Prostate gland (tissue), 2 donors: ENCODE measurements around the gene FRMPD4. TPM values are rescaled to one million over a fixed set of nuclear protein-coding genes. Genes with fewer than 3 reads are reported as not detected.

Source experiments
- DNase-seq: peaks from one replicate; pipeline ENCODE4 v3.0.0-alpha.2; 2019; ENCODE audit warnings: low spot score
- H3K27ac ChIP-seq, 2 donors: fragments of 200-600 bp; sonication (generic); 2 replicates each; pipeline ENCODE4 v1.5.1; 2017 to 2019
- H3K27me3 ChIP-seq: fragments of 200-600 bp; sonication (generic); replicated peaks from 2 replicates; pipeline ENCODE4 v1.5.1; 2019; ENCODE audit not compliant: insufficient read depth
- H3K36me3 ChIP-seq, 2 donors: fragments of 200-600 bp; sonication (generic); 1 replicate in 1 of 2; 2 replicates in 1 of 2; pipeline versions ENCODE4 v1.5.1 to v1.8.1; 2017 to 2019
- H3K4me1 ChIP-seq: fragments of 200-600 bp; sonication (generic); replicated peaks from 2 replicates; pipeline ENCODE4 v1.5.1; 2019
- H3K4me3 ChIP-seq, 2 donors: fragments of 200-600 bp; sonication (generic); 2 replicates each; pipeline ENCODE4 v1.5.1; 2017 to 2019
- H3K9me3 ChIP-seq: fragments of 200-600 bp; sonication (generic); 2 replicates; pipeline ENCODE4 v1.5.1; 2017
- POLR2A ChIP-seq: fragments of 450-650 bp; IDR thresholded peaks from one replicate; pipeline ENCODE4 v1.6.1; 2016; ENCODE audit warnings: antibody characterized with exemption, mild to moderate bottlenecking
- POLR2AphosphoS5 ChIP-seq: sonication (generic); formaldehyde crosslinking; IDR thresholded peaks from one replicate; pipeline ENCODE4 v1.6.1; 2017; ENCODE audit warnings: antibody characterized with exemption
- WGBS: methylation state at CpG from one replicate; pipeline ENCODE4 v1.1.5; 2018; 5-methylcytosine and 5-hydroxymethylcytosine counted together
- intact Hi-C: fragments of 100-400 bp; cut with DNase I; formaldehyde crosslinking; loops from one replicate; pipeline ENCODE4 v1.14.2; 2022
- total RNA-seq, 2 donors: library from RNA; depleted of rRNA; stranded (reverse); fragments of >200 nt; gene quantifications; one replicate each; pipeline ENCODE4 v1.1.0, GENCODE V29; 2016
- TF ChIP-seq, protein P1 (sequence below), 4 experiments: fragments of 200-600 bp in 2 of 4; fragments of 450-650 bp in 2 of 4; sonication (generic) in 2 of 4; IDR thresholded peaks; 1 replicate in 3 of 4; 2 replicates in 1 of 4; pipeline ENCODE4 v1.5.1; 2016 to 2019; ENCODE audit warnings: antibody characterized with exemption in 4 of 4, mild to moderate bottlenecking in 2 of 4, moderate library complexity in 2 of 4

The FRMPD4 gene
- total RNA-seq, 2 donors from 2014 or later = 0.09 to 1.2 TPM

DNA sequence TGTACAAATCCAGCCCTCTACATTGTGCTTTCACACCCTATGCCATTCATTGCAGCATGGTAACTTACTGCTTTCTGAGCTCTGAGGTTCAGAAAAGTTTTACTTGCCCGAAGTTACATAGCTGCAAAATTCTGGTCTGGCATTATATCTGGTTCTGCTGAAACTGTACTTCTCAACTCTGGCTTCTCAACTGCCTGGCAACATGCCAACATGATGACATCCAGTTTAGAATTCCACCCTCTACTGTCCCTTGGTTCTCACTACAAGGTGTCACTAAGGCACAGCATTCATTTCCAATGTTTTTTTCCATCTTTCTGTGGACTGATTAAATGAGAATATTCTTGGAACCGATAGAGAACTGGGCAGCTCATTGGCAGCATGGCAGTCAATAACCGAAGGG is 410.1 kb downstream of the FRMPD4 start:
- H3K27ac ChIP-seq = no peak overlapping the region
- intact Hi-C loops = no loop called here
- no peaks in the 10 kb centered on the region for H3K36me3 ChIP-seq
- DNase-seq = no peak
- H3K27me3 ChIP-seq = no peaks in the 10 kb centered on the region
- WGBS = 91% methylated on average over 3 of the region's 3 CpGs
- H3K9me3 ChIP-seq = no peaks in the 10 kb centered on the region
- no peaks in the 10 kb centered on the region for H3K4me1 ChIP-seq
- no peak overlapping the region for H3K4me3 ChIP-seq
- TF ChIP-seq, protein P1, sequence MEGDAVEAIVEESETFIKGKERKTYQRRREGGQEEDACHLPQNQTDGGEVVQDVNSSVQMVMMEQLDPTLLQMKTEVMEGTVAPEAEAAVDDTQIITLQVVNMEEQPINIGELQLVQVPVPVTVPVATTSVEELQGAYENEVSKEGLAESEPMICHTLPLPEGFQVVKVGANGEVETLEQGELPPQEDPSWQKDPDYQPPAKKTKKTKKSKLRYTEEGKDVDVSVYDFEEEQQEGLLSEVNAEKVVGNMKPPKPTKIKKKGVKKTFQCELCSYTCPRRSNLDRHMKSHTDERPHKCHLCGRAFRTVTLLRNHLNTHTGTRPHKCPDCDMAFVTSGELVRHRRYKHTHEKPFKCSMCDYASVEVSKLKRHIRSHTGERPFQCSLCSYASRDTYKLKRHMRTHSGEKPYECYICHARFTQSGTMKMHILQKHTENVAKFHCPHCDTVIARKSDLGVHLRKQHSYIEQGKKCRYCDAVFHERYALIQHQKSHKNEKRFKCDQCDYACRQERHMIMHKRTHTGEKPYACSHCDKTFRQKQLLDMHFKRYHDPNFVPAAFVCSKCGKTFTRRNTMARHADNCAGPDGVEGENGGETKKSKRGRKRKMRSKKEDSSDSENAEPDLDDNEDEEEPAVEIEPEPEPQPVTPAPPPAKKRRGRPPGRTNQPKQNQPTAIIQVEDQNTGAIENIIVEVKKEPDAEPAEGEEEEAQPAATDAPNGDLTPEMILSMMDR (IDR thresholded peaks at IDR 0.05) = no peak
- TF ChIP-seq POLR2A (no peak), POLR2AphosphoS5 (no peak)

DNA sequence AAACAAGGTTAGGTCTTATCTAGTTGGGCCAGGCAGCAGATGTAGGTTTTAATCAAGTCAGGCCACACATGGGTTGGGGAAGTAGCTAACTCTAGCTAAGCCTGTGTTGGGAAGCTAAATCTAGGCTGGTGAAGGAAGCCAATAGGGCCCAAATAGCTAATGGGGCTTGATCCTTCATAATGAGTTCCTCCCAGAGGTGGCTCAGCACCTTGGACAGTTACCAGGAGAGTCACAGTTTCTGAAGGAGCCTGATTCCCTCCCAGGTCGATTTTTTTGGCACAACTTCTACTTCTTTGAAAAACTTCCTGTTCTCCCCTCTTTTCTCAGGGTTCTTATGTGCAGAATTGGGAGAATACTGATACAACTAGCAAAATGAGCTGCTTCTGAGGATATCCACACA is 410.5 kb downstream of the FRMPD4 start:
- intact Hi-C loops = no loop called here
- no peak overlapping the region for H3K27ac ChIP-seq
- H3K27me3 ChIP-seq = no peaks in the 10 kb centered on the region
- no peak for TF ChIP-seq POLR2AphosphoS5
- TF ChIP-seq, protein P1 (IDR thresholded peaks at IDR 0.05) = no peak
- TF ChIP-seq POLR2A = no peak
- no peaks in the 10 kb centered on the region for H3K4me1 ChIP-seq
- no peaks in the 10 kb centered on the region for H3K36me3 ChIP-seq
- WGBS = 0% methylated on average over 1 of the region's 1 CpG
- no peak overlapping the region for H3K4me3 ChIP-seq
- no peak for DNase-seq
- no peaks in the 10 kb centered on the region for H3K9me3 ChIP-seq

DNA sequence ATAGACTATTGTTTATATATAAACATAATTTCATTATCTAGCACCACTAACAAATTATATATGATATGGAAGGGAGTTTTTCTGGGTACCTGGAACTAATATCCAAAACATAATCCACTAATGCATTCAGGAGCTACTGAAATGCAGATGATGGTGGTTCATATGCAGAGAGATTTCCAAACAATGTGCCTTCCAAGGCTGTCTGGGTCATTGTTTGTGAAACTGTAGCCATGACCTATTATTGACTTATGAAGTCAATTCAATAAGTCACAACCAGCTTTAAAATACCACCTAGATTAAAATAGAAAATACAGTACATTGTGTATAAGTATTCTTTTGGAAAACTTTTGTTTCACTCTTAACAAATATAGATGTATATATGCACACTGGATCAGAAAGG is 415.9 kb downstream of the FRMPD4 start:
- Histone ChIP-seq H3K27me3 (no peaks in the 10 kb centered on the region), H3K36me3 (no peaks in the 10 kb centered on the region), H3K4me1 (no peaks in the 10 kb centered on the region), H3K4me3 (no peak overlapping the region), H3K27ac (no peak overlapping the region), H3K9me3 (no peaks in the 10 kb centered on the region)
- no peak for TF ChIP-seq POLR2AphosphoS5
- TF ChIP-seq POLR2A = no peak
- TF ChIP-seq, protein P1 (IDR thresholded peaks at IDR 0.05) = no peak
- intact Hi-C loops = no loop called here
- DNase-seq = no peak

DNA sequence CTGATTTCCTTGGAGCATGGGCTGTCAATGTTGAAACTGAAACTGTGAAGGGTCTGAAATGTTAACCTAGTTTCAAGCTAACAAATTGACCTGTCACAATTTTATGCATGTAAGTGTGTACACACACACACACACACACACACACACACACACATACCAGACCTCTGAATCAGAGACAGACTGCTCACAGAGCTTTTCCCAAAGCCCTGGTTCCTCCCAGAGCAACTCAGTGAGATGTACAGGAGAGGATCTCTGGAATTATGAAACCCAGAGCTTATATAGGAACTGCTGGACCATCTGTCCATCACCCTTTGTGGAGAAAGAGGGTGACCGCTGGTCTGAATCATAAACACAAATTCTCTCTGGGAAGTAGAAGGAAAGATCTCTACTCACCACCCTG is 424.8 kb downstream of the FRMPD4 start:
- no peaks in the 10 kb centered on the region for H3K27me3 ChIP-seq
- H3K9me3 ChIP-seq = no peaks in the 10 kb centered on the region
- no peaks in the 10 kb centered on the region for H3K4me1 ChIP-seq
- intact Hi-C loops = no loop called here
- TF ChIP-seq POLR2AphosphoS5 (no peak), POLR2A (no peak)
- TF ChIP-seq, protein P1 (IDR thresholded peaks at IDR 0.05) = no peak
- no peak overlapping the region for H3K4me3 ChIP-seq
- no peak for DNase-seq
- H3K36me3 ChIP-seq = no peaks in the 10 kb centered on the region
- no peak overlapping the region for H3K27ac ChIP-seq
- 75% methylated on average over 1 of the region's 1 CpG for WGBS

DNA sequence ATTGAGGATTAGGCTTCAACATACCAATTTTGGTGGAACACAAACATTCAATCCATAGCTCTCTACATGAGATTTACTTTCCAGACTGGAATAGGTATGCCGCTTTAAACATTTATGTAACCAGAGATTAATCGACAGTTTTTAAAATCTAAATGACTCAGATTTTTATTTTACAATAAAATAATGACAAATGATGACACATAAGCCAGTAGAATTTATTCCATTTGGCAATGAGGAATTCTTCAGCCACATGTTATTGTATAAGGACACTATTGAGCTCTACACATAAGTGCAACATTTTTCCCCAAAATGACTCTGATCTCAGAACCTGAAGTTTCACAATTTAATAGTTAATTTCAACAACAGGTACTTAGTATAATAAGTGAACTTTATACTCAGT is 425.9 kb downstream of the FRMPD4 start:
- H3K36me3 ChIP-seq = no peaks in the 10 kb centered on the region
- H3K4me1 ChIP-seq = no peaks in the 10 kb centered on the region
- H3K27me3 ChIP-seq = no peaks in the 10 kb centered on the region
- no peak overlapping the region for H3K4me3 ChIP-seq
- no peak overlapping the region for H3K27ac ChIP-seq
- WGBS = 91% methylated on average over 2 of the region's 2 CpGs
- no peak for DNase-seq
- TF ChIP-seq POLR2AphosphoS5 (no peak), POLR2A (no peak)
- TF ChIP-seq, protein P1 (IDR thresholded peaks at IDR 0.05) = no peak
- intact Hi-C loops = no loop called here
- no peaks in the 10 kb centered on the region for H3K9me3 ChIP-seq
